ENCODE measurements around the gene ZNF740.

Gene ZNF740

GRCh38 chr12:53180220-53180930 lies at the start of gene ZNF740, which contains the start of gene CSAD:
Gene ZNF740, plus strand, starts transcription at chr12:53180722. Its CDS starts 1,262 bp downstream, at chr12:53181984.
Gene CSAD, minus strand, starts transcription at chr12:53180925. Its CDS starts 7,455 bp downstream, at chr12:53173470.
- CTCF ChIA-PET: interaction anchor here (0.6 to 5.1 kb wide), 7 partner anchors 9 to 141 kb away, joined by 4 to 46 read pairs (median 6); partner anchors contain the start of genes AAAS and ESPL1
- H3K36me3 ChIP-seq (ENCODE audit: control insufficient read depth in 2 of 2, insufficient read depth in 1 of 2, low read length in 2 of 2): peaks cover 15 to 39% of the 10 kb centered on the region in 2 experiments
- H3K27ac ChIP-seq (ENCODE audit: extremely low read depth, low read depth, low read length): peak within 1 kb of the TSS; percentile 80
- POLR2A ChIA-PET: interaction anchor here (0.6 to 2.8 kb wide), 22 partner anchors 9 to 321 kb away, joined by 3 to 18 read pairs (median 4); partner anchors contain the start of genes AAAS, ESPL1, MYG1 and PFDN5
- no peaks in the 10 kb centered on the region for H3K9me3 ChIP-seq (ENCODE audit: control insufficient read depth, insufficient read depth, low read depth, low read length)
- peaks cover 16% of the 10 kb centered on the region; the same call in 1 of the 2 replicates for H3K4me1 ChIP-seq (ENCODE audit: control insufficient read depth, insufficient read depth, low read length)
- peak within 1 kb of the TSS; percentile 80 for H3K4me3 ChIP-seq (ENCODE audit: low read depth, low read length)
- TF ChIP-seq KLF16 (tag by site-specific recombination; IDR thresholded peaks at IDR 0.05) (peak; percentile 78; the same call in 1 of the 2 replicates), ZBTB20 (tag by site-specific recombination; IDR thresholded peaks at IDR 0.05) (peak; percentile 79), SP2 (tag by site-specific recombination; IDR thresholded peaks at IDR 0.05) (peak; percentile 91), ZNF518A (tag by site-specific recombination; conservative IDR thresholded peaks at IDR 0.05; ENCODE audit: low read depth) (peak; percentile 95), ZNF398 (tag by site-specific recombination; IDR thresholded peaks at IDR 0.05) (peak; percentile 98), ZNF132 (tag by site-specific recombination; IDR thresholded peaks at IDR 0.05; ENCODE audit: borderline replicate concordance) (no peak), ZNF623 (tag by site-specific recombination; IDR thresholded peaks at IDR 0.05) (no peak), CTCF (tag by site-specific recombination; IDR thresholded peaks at IDR 0.05) (peak; percentile 79), ZNF629 (tag by site-specific recombination; IDR thresholded peaks at IDR 0.05) (peak; percentile 84), ZBTB17 (tag by site-specific recombination; IDR thresholded peaks at IDR 0.05) (peak; percentile 99), PATZ1 (tag by site-specific recombination; IDR thresholded peaks at IDR 0.05) (peak; percentile 98), ZNF16 (tag by site-specific recombination; IDR thresholded peaks at IDR 0.05; ENCODE audit: low read depth) (no peak), OSR2 (tag by site-specific recombination; IDR thresholded peaks at IDR 0.05) (peak; percentile 89), ZNF76 (tag by site-specific recombination; IDR thresholded peaks at IDR 0.05; ENCODE audit: borderline replicate concordance, low read depth) (peak; percentile 81), ZNF423 (tag by site-specific recombination; IDR thresholded peaks at IDR 0.05) (peak; percentile 81), MZF1 (tag by site-specific recombination; IDR thresholded peaks at IDR 0.05; ENCODE audit: borderline replicate concordance) (0 out of 2 replicates have a peak, but pooled peaks have one; percentile 39), ZNF610 (tag by site-specific recombination; IDR thresholded peaks at IDR 0.05; ENCODE audit: borderline replicate concordance) (peak; percentile 93), ZNF704 (tag by site-specific recombination; IDR thresholded peaks at IDR 0.05) (no peak), KLF17 (tag by site-specific recombination; IDR thresholded peaks at IDR 0.05) (peak; percentile 73)
- TF ChIP-seq, protein P1, sequence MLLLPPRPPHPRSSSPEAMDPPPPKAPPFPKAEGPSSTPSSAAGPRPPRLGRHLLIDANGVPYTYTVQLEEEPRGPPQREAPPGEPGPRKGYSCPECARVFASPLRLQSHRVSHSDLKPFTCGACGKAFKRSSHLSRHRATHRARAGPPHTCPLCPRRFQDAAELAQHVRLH (tag by site-specific recombination; IDR thresholded peaks at IDR 0.05): peak; percentile 82
